Duodenal mucosa (tissue), 2 donors: ENCODE data around the gene PTPRE.

ENCODE experiments used
- H3K27ac ChIP-seq: one replicate; pipeline ENCODE4 v1.7.0; 2013; ENCODE audit warnings: low read depth, low read length
- H3K27me3 ChIP-seq, 2 donors: one replicate each; pipeline ENCODE4 v1.7.0; 2013; ENCODE audit warnings: low read length in 2 of 2, control low read depth in 1 of 2; ENCODE audit not compliant: insufficient read depth in 2 of 2, control insufficient read depth in 1 of 2
- H3K36me3 ChIP-seq, 2 donors: one replicate each; pipeline ENCODE4 v1.7.0; 2013; ENCODE audit warnings: low read length in 2 of 2, control low read depth in 1 of 2; ENCODE audit not compliant: insufficient read depth in 2 of 2, control insufficient read depth in 1 of 2
- H3K4me1 ChIP-seq, 2 donors: one replicate each; pipeline ENCODE4 v1.7.0; 2013; ENCODE audit warnings: low read length in 2 of 2, control low read depth in 1 of 2; ENCODE audit not compliant: insufficient read depth in 2 of 2, control insufficient read depth in 1 of 2
- H3K4me3 ChIP-seq, 2 donors: one replicate each; pipeline ENCODE4 v1.7.0; 2013; ENCODE audit warnings: low read length in 2 of 2, low read depth in 1 of 2
- H3K9ac ChIP-seq, 2 donors: one replicate each; pipeline ENCODE4 v1.7.0; 2013; ENCODE audit warnings: low read length in 2 of 2, low read depth in 1 of 2
- H3K9me3 ChIP-seq, 2 donors: one replicate each; pipeline ENCODE4 v1.7.0; 2013; ENCODE audit warnings: low read length in 2 of 2, control low read depth in 1 of 2; ENCODE audit not compliant: control insufficient read depth in 1 of 2

Gene PTPRE, protein sequence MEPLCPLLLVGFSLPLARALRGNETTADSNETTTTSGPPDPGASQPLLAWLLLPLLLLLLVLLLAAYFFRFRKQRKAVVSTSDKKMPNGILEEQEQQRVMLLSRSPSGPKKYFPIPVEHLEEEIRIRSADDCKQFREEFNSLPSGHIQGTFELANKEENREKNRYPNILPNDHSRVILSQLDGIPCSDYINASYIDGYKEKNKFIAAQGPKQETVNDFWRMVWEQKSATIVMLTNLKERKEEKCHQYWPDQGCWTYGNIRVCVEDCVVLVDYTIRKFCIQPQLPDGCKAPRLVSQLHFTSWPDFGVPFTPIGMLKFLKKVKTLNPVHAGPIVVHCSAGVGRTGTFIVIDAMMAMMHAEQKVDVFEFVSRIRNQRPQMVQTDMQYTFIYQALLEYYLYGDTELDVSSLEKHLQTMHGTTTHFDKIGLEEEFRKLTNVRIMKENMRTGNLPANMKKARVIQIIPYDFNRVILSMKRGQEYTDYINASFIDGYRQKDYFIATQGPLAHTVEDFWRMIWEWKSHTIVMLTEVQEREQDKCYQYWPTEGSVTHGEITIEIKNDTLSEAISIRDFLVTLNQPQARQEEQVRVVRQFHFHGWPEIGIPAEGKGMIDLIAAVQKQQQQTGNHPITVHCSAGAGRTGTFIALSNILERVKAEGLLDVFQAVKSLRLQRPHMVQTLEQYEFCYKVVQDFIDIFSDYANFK

DNA sequence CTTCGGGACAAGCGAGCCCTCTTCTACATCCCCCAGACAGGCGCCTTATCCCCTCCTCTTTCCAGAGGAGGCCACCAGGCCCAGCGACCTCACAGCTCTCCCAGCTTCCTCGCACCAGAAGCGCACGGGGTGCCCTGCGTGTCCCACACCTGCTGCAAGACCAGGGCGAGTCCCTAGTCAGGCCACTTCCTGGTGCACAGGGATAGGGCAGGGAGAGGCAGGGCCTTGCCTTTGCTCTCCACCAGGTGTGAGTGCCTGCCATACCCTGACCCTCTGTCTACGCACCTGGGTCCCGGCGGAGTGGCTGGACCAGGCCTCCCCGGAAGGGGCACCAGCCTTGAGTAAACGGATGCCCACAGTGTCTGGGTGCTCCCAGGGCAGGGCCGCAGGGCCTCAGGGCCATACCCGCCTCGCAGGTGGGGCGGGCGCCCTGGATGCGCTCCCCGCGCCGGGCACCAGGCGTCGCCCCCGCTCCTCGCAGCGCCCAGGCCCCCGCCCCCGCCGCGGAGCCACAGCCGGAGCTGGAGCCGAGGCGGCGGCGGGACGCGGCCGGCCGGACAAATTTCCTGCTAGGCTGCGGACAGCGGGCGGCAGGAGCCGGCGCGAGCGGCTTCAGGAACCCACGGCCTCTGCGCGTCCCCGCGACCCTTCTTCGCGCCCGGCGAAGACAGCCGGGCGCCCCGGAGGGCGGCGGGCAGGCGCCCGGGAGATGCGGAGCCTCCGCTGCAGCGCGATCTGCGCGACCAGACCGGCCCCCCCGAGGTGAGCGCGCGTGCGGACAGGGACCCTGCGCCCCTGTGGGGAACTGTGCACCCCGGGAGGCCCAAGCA lies at the start of gene PTPRE:
Gene PTPRE, plus strand, starts transcription at position 556 of the 830 bp plus-strand sequence. CDS start 133,779 bp downstream, outside the sequence.
- Histone ChIP-seq H3K27ac (peak within 1 kb of the TSS; percentile 71), H3K27me3 (no peaks in the 10 kb centered on the region), H3K4me1 (peaks cover 45 to 48% of the 10 kb centered on the region in 2 donors), H3K9me3 (no peaks in the 10 kb centered on the region), H3K4me3 (peak within 1 kb of the TSS; percentile 64 to 71), H3K9ac (peak within 1 kb of the TSS; percentile 62 to 69), H3K36me3 (no peaks in the 10 kb centered on the region)

DNA sequence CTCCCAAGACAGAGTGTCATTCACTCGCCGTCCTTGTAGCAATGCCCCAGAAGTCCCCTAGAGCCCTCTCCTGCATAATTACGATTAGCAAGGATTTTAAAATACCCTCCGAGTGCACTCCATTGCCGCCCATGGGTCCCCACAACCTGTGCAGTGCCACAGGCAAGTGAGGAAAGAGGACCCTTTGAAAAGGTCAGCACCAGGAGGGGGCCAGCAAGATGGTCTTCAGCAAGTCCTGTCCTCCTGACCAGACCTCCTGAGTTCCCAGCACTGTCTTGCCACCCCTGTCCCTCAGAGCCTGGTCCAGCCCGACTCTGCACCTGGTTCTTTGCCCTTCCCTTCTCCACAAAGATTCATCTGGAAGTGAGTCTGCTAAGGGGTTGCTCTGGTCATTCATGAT lies 46.3 kb upstream of the PTPRE start:
- Histone ChIP-seq H3K9ac (no peak overlapping the region), H3K4me3 (no peak overlapping the region), H3K4me1 (no peaks in the 10 kb centered on the region), H3K36me3 (no peaks in the 10 kb centered on the region), H3K27ac (no peak overlapping the region), H3K9me3 (no peaks in the 10 kb centered on the region), H3K27me3 (no peaks in the 10 kb centered on the region)

DNA sequence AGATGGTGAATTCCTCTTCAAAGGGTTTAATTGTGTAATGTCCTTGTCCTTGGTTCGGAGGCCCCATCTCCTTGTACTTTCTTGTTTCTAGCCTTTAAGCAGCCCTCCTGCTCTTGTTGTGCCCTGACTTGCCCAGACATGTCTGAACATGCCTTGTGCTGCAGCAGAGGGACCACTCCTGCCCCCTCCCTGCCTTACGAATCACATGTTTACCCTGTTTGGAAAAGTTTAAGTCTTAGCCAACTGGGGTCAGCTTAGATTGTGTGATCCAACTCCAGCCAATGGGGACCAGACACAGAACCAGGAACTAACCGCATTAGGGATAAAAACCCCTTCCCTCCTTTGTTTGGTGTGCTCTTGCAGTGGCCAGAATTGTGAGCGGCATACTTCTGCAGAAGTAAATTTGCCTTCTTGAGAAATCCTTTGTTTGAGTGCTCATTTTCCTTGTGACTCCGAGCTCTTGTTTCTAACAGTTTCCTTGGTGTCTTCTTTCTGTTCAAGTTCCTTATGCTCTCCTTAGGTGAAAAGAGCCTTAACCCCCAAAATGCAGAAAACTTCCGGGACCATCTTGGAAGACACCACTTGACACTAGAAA lies 43.6 kb upstream of the PTPRE start:
- Histone ChIP-seq H3K27me3 (no peaks in the 10 kb centered on the region), H3K27ac (no peak overlapping the region)

DNA sequence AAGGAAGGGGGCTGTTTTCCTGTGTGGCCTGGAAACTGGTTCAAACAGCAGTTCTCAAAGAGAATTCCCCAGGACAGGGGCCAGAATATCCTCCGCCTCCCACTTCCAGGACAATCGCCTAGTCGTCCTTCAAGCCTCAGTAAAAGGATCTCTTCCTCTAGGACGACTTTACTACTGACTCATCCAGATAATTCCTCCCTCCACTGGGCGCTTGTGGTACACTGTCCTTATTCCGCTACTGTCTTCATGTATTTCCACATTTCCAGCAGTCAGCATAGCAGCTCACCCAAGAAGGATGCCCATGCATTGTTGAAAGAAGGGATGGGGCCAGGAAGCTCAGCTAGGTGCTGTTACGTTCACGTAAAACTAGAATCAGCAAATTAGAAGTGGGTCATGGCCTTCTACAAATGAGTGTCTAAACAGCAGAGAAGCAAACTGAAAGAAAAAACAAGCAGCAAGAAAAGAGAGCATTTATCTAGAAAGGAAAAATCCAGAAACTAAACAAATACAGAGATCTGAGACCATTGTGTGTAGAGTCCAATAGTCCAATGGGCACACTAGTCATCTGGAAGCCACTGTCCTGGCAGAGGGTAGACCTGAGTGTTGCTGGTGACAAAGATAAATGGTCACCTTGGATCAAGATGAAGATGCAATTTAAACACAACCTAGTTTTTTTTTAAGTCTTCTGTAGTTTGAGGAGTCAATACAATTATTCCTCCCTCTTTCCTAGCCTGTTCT lies 40.5 kb upstream of the PTPRE start:
- H3K4me3 ChIP-seq = no peak overlapping the region
- no peaks in the 10 kb centered on the region for H3K9me3 ChIP-seq
- peaks cover 3 to 4% of the 10 kb centered on the region in 2 donors for H3K4me1 ChIP-seq
- H3K36me3 ChIP-seq = no peaks in the 10 kb centered on the region
- H3K27me3 ChIP-seq = no peaks in the 10 kb centered on the region
- H3K27ac ChIP-seq = no peak overlapping the region
- no peak overlapping the region for H3K9ac ChIP-seq

More for the DNA sequence above, 43.6 kb upstream of the PTPRE start:
- H3K9ac ChIP-seq = no peak overlapping the region
- H3K4me1 ChIP-seq = no peaks in the 10 kb centered on the region
- H3K9me3 ChIP-seq = no peaks in the 10 kb centered on the region
- no peaks in the 10 kb centered on the region for H3K36me3 ChIP-seq
- H3K4me3 ChIP-seq = no peak overlapping the region

DNA sequence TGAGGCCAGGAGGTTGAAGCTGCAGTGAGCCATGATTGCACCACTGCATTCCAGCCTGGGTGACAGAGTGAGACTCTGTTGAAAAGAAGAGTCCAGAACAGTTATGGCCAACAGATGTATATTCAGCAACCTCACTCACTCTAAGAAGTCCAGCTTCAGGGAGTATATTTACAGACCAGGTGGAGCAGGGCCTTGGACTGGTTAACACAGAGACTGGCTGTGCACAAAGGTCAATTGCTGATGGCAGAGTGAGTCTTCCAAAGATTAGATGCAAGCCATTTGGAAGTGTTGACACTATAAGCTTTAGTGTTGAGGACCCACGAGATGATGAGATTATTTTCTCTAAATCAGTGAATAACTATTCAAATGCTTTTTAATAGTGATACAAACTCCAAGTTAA lies 39.1 kb upstream of the PTPRE start:
- peaks cover 17% of the 10 kb centered on the region in 2 donors for H3K4me1 ChIP-seq
- no peaks in the 10 kb centered on the region for H3K36me3 ChIP-seq
- H3K9ac ChIP-seq = no peak overlapping the region
- H3K27ac ChIP-seq = no peak overlapping the region
- no peaks in the 10 kb centered on the region for H3K9me3 ChIP-seq
- no peaks in the 10 kb centered on the region for H3K27me3 ChIP-seq
- no peak overlapping the region for H3K4me3 ChIP-seq

DNA sequence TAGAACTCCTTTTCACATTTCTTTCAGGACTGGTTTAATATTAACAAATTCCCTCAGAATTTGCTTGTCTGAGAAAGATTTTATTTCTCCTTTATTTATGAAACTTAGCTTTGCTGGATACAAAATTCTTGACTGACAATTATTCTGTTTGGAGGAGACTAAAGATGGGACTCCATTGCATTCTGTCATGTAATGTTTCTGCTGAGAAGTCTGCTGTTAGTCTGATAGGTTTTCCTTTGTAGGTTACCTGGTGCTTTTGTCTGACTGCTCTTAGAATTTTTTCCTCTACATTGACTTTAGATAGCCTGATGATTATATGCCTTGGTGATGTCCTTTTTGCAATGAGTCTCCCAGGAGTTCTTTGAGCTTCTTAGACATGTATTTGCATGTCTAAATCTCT lies 37.6 kb upstream of the PTPRE start:
- Histone ChIP-seq H3K36me3 (no peaks in the 10 kb centered on the region), H3K4me1 (peaks cover 24 to 31% of the 10 kb centered on the region in 2 donors), H3K9ac (no peak overlapping the region), H3K27ac (no peak overlapping the region), H3K9me3 (no peaks in the 10 kb centered on the region), H3K27me3 (no peaks in the 10 kb centered on the region), H3K4me3 (no peak overlapping the region)

DNA sequence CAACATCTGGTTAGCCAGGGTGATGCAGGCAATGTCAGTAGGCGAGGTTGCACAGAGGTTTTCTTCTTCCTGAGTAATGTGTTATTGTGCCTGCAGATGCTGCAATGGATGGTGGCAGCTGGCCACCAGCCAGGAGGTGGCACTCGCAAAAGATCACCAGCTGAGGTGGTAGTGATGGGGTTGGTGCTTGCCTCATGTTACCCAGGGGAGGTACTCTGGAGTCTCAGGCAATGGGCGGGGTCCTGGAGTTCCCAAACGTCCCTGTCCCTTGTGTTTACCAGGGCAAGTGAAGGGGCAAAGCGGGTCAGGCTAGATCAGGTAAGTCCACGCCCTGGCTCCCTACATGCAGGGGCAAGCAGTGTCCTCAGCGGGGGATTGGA lies 35.3 kb upstream of the PTPRE start:
- no peaks in the 10 kb centered on the region for H3K27me3 ChIP-seq
- no peak overlapping the region for H3K27ac ChIP-seq
- no peaks in the 10 kb centered on the region for H3K36me3 ChIP-seq
- H3K4me3 ChIP-seq = peak overlapping the region; percentile 15 to 48
- peaks cover 24 to 32% of the 10 kb centered on the region in 2 donors for H3K4me1 ChIP-seq
- H3K9ac ChIP-seq = peak overlapping the region in 1 of 2 donors; percentile 30
- H3K9me3 ChIP-seq = no peaks in the 10 kb centered on the region

DNA sequence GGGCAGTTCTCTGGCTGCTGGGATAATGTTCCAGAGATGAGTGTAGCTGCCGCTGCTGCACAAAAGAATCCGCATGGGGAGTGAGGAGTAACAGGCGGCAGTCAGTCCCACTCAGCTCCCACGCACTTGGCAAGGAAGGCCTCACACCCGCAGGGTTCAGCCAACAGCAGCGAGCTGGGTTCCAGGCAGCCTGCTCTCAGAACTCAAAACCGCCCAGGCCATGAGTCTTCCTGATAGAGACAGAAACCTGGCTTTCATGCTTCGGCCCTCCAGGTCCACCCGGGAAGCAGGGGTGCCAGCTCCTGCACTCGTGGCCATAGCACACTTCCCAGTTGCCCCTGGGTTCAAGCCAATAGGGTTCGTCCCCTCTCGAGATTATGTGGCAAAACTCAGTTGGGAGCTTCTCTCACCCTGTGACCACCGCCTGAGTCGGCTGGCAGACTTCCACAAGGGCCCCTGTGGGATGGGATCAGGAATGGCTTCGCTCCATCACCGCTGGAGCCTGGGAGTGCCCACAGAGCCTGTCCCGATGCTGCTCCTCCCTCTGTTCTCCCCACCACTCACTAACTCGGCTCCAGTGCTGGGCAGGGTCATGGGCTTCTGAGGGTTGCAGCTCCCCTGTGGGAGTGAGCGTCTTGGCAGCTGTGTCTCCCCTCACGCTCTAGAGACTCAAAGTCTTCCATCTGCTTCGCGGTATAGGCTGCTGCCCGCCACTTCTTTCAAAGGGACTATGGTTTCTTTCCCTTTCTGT lies 34.7 kb upstream of the PTPRE start:
- peak overlapping the region; percentile 16 to 30 for H3K9ac ChIP-seq
- H3K27me3 ChIP-seq = no peaks in the 10 kb centered on the region
- H3K4me3 ChIP-seq = peak overlapping the region; percentile 15 to 48
- no peak overlapping the region for H3K27ac ChIP-seq
- H3K36me3 ChIP-seq = no peaks in the 10 kb centered on the region
- peaks cover 24 to 32% of the 10 kb centered on the region in 2 donors for H3K4me1 ChIP-seq
- H3K9me3 ChIP-seq = no peaks in the 10 kb centered on the region
